Endodermal cell (in vitro differentiated cells): ENCODE data around the gene BICD1. TPM values are rescaled to one million over a fixed set of nuclear protein-coding genes. Genes with fewer than 3 reads are reported as not detected.

Experiments used
- DNase-seq: peaks from one replicate; pipeline ENCODE4 v3.0.0-alpha.2; 2017
- H3K27ac ChIP-seq: 2 replicates; pipeline ENCODE4 v1.5.1; 2013; ENCODE audit warnings: mild to moderate bottlenecking, low read depth, low read length, moderate library complexity
- H3K27me3 ChIP-seq: 2 replicates; pipeline ENCODE4 v1.6.1; 2013; ENCODE audit warnings: mild to moderate bottlenecking, low read length, moderate library complexity; ENCODE audit not compliant: insufficient read depth, control insufficient read depth, poor library complexity, severe bottlenecking
- H3K36me3 ChIP-seq: 2 replicates; pipeline ENCODE4 v1.7.0; 2013; ENCODE audit warnings: mild to moderate bottlenecking, low read length, moderate library complexity; ENCODE audit not compliant: control insufficient read depth, insufficient read depth
- H3K4me1 ChIP-seq: one replicate; pipeline ENCODE4 v1.7.0; 2013; ENCODE audit warnings: low read length; ENCODE audit not compliant: control insufficient read depth, insufficient read depth
- H3K4me3 ChIP-seq: 2 replicates; pipeline ENCODE4 v1.5.1; 2013; ENCODE audit warnings: mild to moderate bottlenecking, low read length, moderate library complexity
- H3K9ac ChIP-seq: 2 replicates; pipeline ENCODE4 v1.6.1; 2013; ENCODE audit warnings: mild to moderate bottlenecking, low read length, moderate library complexity; ENCODE audit not compliant: poor library complexity, severe bottlenecking; ENCODE audit errors: extremely low read depth
- H3K9me3 ChIP-seq: 2 replicates; pipeline ENCODE4 v1.6.1; 2013; ENCODE audit warnings: mild to moderate bottlenecking, low read length, moderate library complexity; ENCODE audit not compliant: control insufficient read depth
- H3K27ac Mint-ChIP-seq: 2 replicates; pipeline ENCODE4 v1.8.0; 2020; ENCODE audit warnings: mixed read lengths
- H3K27me3 Mint-ChIP-seq: 2 replicates; pipeline ENCODE4 v1.8.0; 2021; ENCODE audit warnings: mild to moderate bottlenecking, mixed read lengths; ENCODE audit not compliant: insufficient read depth
- H3K36me3 Mint-ChIP-seq: 2 replicates; pipeline ENCODE4 v1.8.0; 2020; ENCODE audit warnings: low read depth, mixed read lengths
- H3K4me1 Mint-ChIP-seq: 2 replicates; pipeline ENCODE4 v1.8.0; 2020; ENCODE audit warnings: mixed read lengths
- H3K4me3 Mint-ChIP-seq: 2 replicates; pipeline ENCODE4 v1.8.0; 2020; ENCODE audit warnings: mild to moderate bottlenecking, moderate library complexity, mixed read lengths
- H3K9me3 Mint-ChIP-seq: 2 replicates; pipeline ENCODE4 v1.8.0; 2020; ENCODE audit warnings: mild to moderate bottlenecking, mixed read lengths
- WGBS, 2 experiments: methylation state at CpG; one replicate each; pipeline versions ENCODE4 v1.1.5 to v1.1.7; 2013; ENCODE audit warnings: missing lambda C conversion rate in 2 of 2, mixed read lengths in 1 of 2; ENCODE audit not compliant: insufficient coverage in 1 of 2, insufficient read length in 1 of 2; 5-methylcytosine and 5-hydroxymethylcytosine counted together
- total RNA-seq, 2 donors: library from RNA; stranded (reverse); fragmentation: NEBNext Ultra II Directional in 1 of 2; extraction: Animal tissue kit (Norgen Biotek cat#: 25700) in 1 of 2; gene quantifications; 2 replicates in 1 of 2; 3 replicates in 1 of 2; pipeline ENCODE4 v1.2.1, GENCODE V29; 2021
- TF ChIP-seq, protein P1 (sequence below): fragments of 200-600 bp; sonication (generic); conservative IDR thresholded peaks from 2 replicates; pipeline ENCODE4 v1.5.0; 2021; ENCODE audit warnings: antibody characterized with exemption, mild to moderate bottlenecking

The BICD1 gene
- total RNA-seq, 2 donors from 2014 or later = 56.0 to 101 TPM

DNA sequence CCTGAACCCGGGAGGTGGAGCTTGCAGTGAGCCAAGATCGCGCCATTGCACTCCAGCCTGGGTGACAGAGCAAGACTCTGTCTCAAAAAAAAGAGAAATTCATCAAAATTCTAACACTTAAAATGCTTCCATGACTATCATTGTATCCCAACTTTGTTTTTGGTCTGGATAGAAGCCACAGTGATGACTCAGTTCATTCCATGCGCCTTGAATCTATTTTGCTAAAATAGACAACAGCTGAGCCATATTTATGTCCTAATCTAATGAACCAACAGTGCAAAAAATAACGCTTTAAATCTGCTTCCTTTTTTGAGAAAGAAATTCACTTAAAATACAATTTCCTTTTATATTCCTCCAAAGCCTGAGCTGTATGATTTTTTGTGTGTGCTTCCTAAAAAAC lies 23.2 kb upstream of the BICD1 start:
- 96 to 100% methylated on average over 2 to 5 of the region's 5 CpGs for WGBS, 2 experiments
- TF ChIP-seq, protein P1, sequence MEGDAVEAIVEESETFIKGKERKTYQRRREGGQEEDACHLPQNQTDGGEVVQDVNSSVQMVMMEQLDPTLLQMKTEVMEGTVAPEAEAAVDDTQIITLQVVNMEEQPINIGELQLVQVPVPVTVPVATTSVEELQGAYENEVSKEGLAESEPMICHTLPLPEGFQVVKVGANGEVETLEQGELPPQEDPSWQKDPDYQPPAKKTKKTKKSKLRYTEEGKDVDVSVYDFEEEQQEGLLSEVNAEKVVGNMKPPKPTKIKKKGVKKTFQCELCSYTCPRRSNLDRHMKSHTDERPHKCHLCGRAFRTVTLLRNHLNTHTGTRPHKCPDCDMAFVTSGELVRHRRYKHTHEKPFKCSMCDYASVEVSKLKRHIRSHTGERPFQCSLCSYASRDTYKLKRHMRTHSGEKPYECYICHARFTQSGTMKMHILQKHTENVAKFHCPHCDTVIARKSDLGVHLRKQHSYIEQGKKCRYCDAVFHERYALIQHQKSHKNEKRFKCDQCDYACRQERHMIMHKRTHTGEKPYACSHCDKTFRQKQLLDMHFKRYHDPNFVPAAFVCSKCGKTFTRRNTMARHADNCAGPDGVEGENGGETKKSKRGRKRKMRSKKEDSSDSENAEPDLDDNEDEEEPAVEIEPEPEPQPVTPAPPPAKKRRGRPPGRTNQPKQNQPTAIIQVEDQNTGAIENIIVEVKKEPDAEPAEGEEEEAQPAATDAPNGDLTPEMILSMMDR = no peak

DNA sequence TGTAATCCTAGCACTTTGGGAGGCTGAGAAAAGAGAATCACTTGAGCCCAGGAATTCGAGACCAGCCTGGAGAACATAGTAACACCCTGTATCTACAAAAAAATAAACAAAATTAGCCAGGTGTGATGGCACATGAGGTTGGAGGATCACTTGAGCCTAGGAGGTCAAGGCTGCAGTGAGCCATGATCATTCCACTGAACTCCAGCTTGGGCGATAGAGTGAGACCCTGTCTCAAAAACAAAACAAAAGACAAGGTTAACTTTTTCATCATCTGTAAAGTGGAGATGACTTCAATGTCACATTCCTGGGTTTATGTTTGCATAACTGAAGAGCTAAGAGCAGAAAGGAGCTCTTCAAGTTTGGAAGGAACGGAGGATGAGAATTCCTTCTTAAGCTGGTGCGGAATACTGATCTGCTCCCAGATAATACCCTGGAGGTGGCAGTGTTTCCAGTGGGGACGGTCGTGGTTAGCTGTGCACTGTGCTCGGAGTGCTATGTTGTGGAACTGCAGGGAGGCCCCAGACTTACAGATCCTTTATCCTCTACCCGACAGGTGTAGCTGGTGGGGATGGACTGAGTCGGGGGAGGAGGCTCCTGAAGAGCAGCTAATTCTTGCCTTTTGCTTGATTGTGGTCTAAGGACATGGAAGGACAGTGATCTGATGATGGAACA lies 22.5 kb upstream of the BICD1 start:
- WGBS, 2 experiments = 76 to 88% methylated on average over 8 to 9 of the region's 9 CpGs
- H3K4me1 Mint-ChIP-seq = peaks cover 8% of the 10 kb centered on the region
- no peak overlapping the region for H3K4me3 Mint-ChIP-seq

More for the DNA sequence above, 23.2 kb upstream of the BICD1 start:
- no peaks in the 10 kb centered on the region for H3K27me3 ChIP-seq
- Mint-ChIP-seq H3K9me3 (peaks cover 10% of the 10 kb centered on the region), H3K36me3 (no peaks in the 10 kb centered on the region), H3K27me3 (no peaks in the 10 kb centered on the region), H3K4me3 (no peak overlapping the region), H3K27ac (no peak overlapping the region), H3K4me1 (peaks cover 8% of the 10 kb centered on the region)
- H3K9ac ChIP-seq = no peak overlapping the region
- no peaks in the 10 kb centered on the region for H3K36me3 ChIP-seq
- H3K4me3 ChIP-seq = no peak overlapping the region
- no peak for DNase-seq
- no peaks in the 10 kb centered on the region for H3K9me3 ChIP-seq
- no peaks in the 10 kb centered on the region for H3K4me1 ChIP-seq
- no peak overlapping the region for H3K27ac ChIP-seq

GRCh38 chr12:32084753-32085152 lies 21.9 kb upstream of the BICD1 start:
- Mint-ChIP-seq H3K4me1 (peaks cover 11% of the 10 kb centered on the region), H3K9me3 (peaks cover 10% of the 10 kb centered on the region), H3K27ac (no peak overlapping the region), H3K27me3 (no peaks in the 10 kb centered on the region), H3K4me3 (no peak overlapping the region), H3K36me3 (no peaks in the 10 kb centered on the region)
- Histone ChIP-seq H3K36me3 (no peaks in the 10 kb centered on the region), H3K27me3 (no peaks in the 10 kb centered on the region), H3K27ac (no peak overlapping the region), H3K9ac (no peak overlapping the region), H3K4me1 (no peaks in the 10 kb centered on the region), H3K4me3 (no peak overlapping the region), H3K9me3 (no peaks in the 10 kb centered on the region)
- no peak for DNase-seq
- TF ChIP-seq, protein P1 = peak; percentile 66
- WGBS, 2 experiments = 100% methylated on average over 1 to 3 of the region's 3 CpGs

More for the DNA sequence above, 22.5 kb upstream of the BICD1 start:
- DNase-seq = no peak
- H3K9ac ChIP-seq = no peak overlapping the region
- Mint-ChIP-seq H3K36me3 (no peaks in the 10 kb centered on the region), H3K9me3 (peaks cover 10% of the 10 kb centered on the region), H3K27me3 (no peaks in the 10 kb centered on the region), H3K27ac (no peak overlapping the region)
- no peak overlapping the region for H3K27ac ChIP-seq
- H3K36me3 ChIP-seq = no peaks in the 10 kb centered on the region
- H3K27me3 ChIP-seq = no peaks in the 10 kb centered on the region
- TF ChIP-seq, protein P1 = no peak
- no peak overlapping the region for H3K4me3 ChIP-seq
- no peaks in the 10 kb centered on the region for H3K9me3 ChIP-seq
- no peaks in the 10 kb centered on the region for H3K4me1 ChIP-seq
